Stimulated activated CD4-positive, alpha-beta T cell treated with anti-CD3 and anti-CD28 coated beads, Interleukin-15, amount 100 ng/mL, for 48 hours (primary cell): ENCODE results near the gene S100PBP.
"Not testable (repeated sequence)": the region's sequence is repeated elsewhere in the genome, so short reads cannot be mapped to it uniquely, and the experiment has no call there.

Experiments
- DNase-seq, 2 donors: peaks; one replicate each; pipeline ENCODE4 v3.0.0-alpha.2; 2020; ENCODE audit warnings: low read depth in 2 of 2

S100PBP gene

GRCh38 chr1:32900956-32901822, 83.7 kb downstream of the S100PBP start, which contains the start of gene TMEM54:
Gene TMEM54 (minus strand): TSS chr1:32901389. CDS start chr1:32901238, 151 bp downstream.
- DNase-seq, result no peak

GRCh38 chr1:32901823-32902534, 84.5 kb downstream of the S100PBP start:
- no peak for DNase-seq

- no peak for DNase-seq
Measured at GRCh38 chr1:32902535-32902920, 85.1 kb downstream of the S100PBP start.

GRCh38 chr1:32903991-32904785, 86.7 kb downstream of the S100PBP start:
- no peak for DNase-seq

GRCh38 chr1:32904797-32905196, 87.3 kb downstream of the S100PBP start:
- no peak for DNase-seq

GRCh38 chr1:32905588-32905987, 88.1 kb downstream of the S100PBP start:
- not testable (repeated sequence) for DNase-seq

- no peak for DNase-seq
Measured at GRCh38 chr1:32906654-32907053, 89.2 kb downstream of the S100PBP start.

- DNase-seq, result no peak
Measured at GRCh38 chr1:32907435-32907834, 90.0 kb downstream of the S100PBP start.
